CD14-positive monocyte (primary cell): Measurements from ENCODE around the gene SLC24A3. TPM values are rescaled to one million over a fixed set of nuclear protein-coding genes. Genes with fewer than 3 reads are reported as not detected.

Source experiments
- DNase-seq, 3 donors: peaks; one replicate each; pipeline ENCODE4 v3.0.0-alpha.2; 2011 to 2022
- H2AFZ ChIP-seq: 2 replicates; pipeline ENCODE4 v1.6.0; 2012; ENCODE audit warnings: mild to moderate bottlenecking, low read depth, low read length, inconsistent platforms; ENCODE audit not compliant: insufficient read depth, poor library complexity, severe bottlenecking
- H3K27ac ChIP-seq, 2 donors: 1 replicate in 1 of 2; 2 replicates in 1 of 2; pipeline ENCODE4 v1.5.1; 2012 to 2013; ENCODE audit warnings: low read length in 2 of 2, control low read depth in 1 of 2, inconsistent platforms in 1 of 2, low read depth in 1 of 2, mild to moderate bottlenecking in 1 of 2
- H3K27me3 ChIP-seq, 2 donors: one replicate each; pipeline versions ENCODE4 v1.6.0 to v1.6.1; 2011 to 2013; ENCODE audit warnings: low read length in 2 of 2; ENCODE audit not compliant: control insufficient read depth in 2 of 2, insufficient read depth in 2 of 2
- H3K36me3 ChIP-seq, 2 donors: replicated peaks in 1 of 2; 1 replicate in 1 of 2; 2 replicates in 1 of 2; pipeline versions ENCODE4 v1.5.1 to v1.6.1; 2012 to 2013; ENCODE audit warnings: low read length in 2 of 2, control low read depth in 1 of 2, inconsistent platforms in 1 of 2, mild to moderate bottlenecking in 1 of 2; ENCODE audit not compliant: insufficient read depth in 2 of 2, control insufficient read depth in 1 of 2
- H3K4me1 ChIP-seq, 2 donors: 1 replicate in 1 of 2; 2 replicates in 1 of 2; pipeline versions ENCODE4 v1.5.1 to v1.6.1; 2012 to 2013; ENCODE audit warnings: low read length in 2 of 2, control low read depth in 1 of 2, inconsistent platforms in 1 of 2, mild to moderate bottlenecking in 1 of 2, moderate library complexity in 1 of 2; ENCODE audit not compliant: insufficient read depth in 2 of 2, control insufficient read depth in 1 of 2
- H3K4me2 ChIP-seq: replicated peaks from 2 replicates; pipeline ENCODE3; 2012; ENCODE audit warnings: low read length, moderate library complexity, mild to moderate bottlenecking; ENCODE audit not compliant: poor library complexity, severe bottlenecking; ENCODE audit errors: extremely low read depth
- H3K4me3 ChIP-seq, 3 experiments: fragments of 200-600 bp in 1 of 3; sonication (generic) in 1 of 3; replicated peaks in 1 of 3; 1 replicate in 2 of 3; 2 replicates in 1 of 3; pipeline ENCODE4 v1.5.1; 2011 to 2013; ENCODE audit warnings: low read length in 3 of 3, mild to moderate bottlenecking in 3 of 3, control low read depth in 2 of 3, low read depth in 2 of 3, inconsistent platforms in 1 of 3, moderate library complexity in 1 of 3
- H3K79me2 ChIP-seq: 2 replicates; pipeline ENCODE4 v1.6.0; 2012; ENCODE audit warnings: mild to moderate bottlenecking, control low read depth, inconsistent platforms, low read length, moderate library complexity; ENCODE audit not compliant: insufficient read depth
- H3K9ac ChIP-seq: 2 replicates; pipeline ENCODE4 v1.6.0; 2017; ENCODE audit warnings: low read length, mild to moderate bottlenecking; ENCODE audit not compliant: insufficient read depth, poor library complexity, severe bottlenecking
- H3K9me3 ChIP-seq, 2 donors: replicated peaks in 1 of 2; 1 replicate in 1 of 2; 2 replicates in 1 of 2; pipeline versions ENCODE4 v1.5.1 to v1.6.1; 2012 to 2013; ENCODE audit warnings: low read length in 2 of 2, control low read depth in 1 of 2; ENCODE audit not compliant: control insufficient read depth in 1 of 2, insufficient read depth in 1 of 2
- H4K20me1 ChIP-seq: 2 replicates; pipeline ENCODE4 v1.6.0; 2012; ENCODE audit warnings: mild to moderate bottlenecking, low read length, control low read depth, moderate library complexity; ENCODE audit not compliant: insufficient read depth
- H3K27ac Mint-ChIP-seq, 7 donors: one replicate each; pipeline ENCODE4 v1.8.0; 2020; ENCODE audit warnings: mild to moderate bottlenecking in 7 of 7, mixed read lengths in 7 of 7, moderate library complexity in 6 of 7, inconsistent platforms in 2 of 7
- H3K27me3 Mint-ChIP-seq, 3 donors: one replicate each; pipeline ENCODE4 v1.8.0; 2021 to 2022; ENCODE audit warnings: low read depth in 3 of 3, mild to moderate bottlenecking in 3 of 3, mixed read lengths in 3 of 3, moderate library complexity in 3 of 3, inconsistent platforms in 1 of 3
- H3K36me3 Mint-ChIP-seq, 2 donors: one replicate each; pipeline ENCODE4 v1.8.0; 2020; ENCODE audit warnings: mixed read lengths in 2 of 2, inconsistent platforms in 1 of 2, mild to moderate bottlenecking in 1 of 2
- H3K4me1 Mint-ChIP-seq: one replicate; pipeline ENCODE4 v1.8.0; 2020; ENCODE audit warnings: mild to moderate bottlenecking, mixed read lengths
- H3K4me3 Mint-ChIP-seq, 2 donors: one replicate each; pipeline ENCODE4 v1.8.0; 2020; ENCODE audit warnings: mild to moderate bottlenecking in 2 of 2, mixed read lengths in 2 of 2, moderate library complexity in 1 of 2
- H3K9me3 Mint-ChIP-seq, 7 donors: one replicate each; pipeline ENCODE4 v1.8.0; 2020 to 2022; ENCODE audit warnings: mixed read lengths in 7 of 7, mild to moderate bottlenecking in 6 of 7, moderate library complexity in 6 of 7, inconsistent platforms in 2 of 7
- WGBS: methylation state at CpG from one replicate; pipeline ENCODE4 v1.1.5; 2013; ENCODE audit warnings: missing lambda C conversion rate; ENCODE audit not compliant: insufficient coverage; 5-methylcytosine and 5-hydroxymethylcytosine counted together
- intact Hi-C, 2 donors: fragments of 100-400 bp; cut with micrococcal nuclease; formaldehyde crosslinking; loops; one replicate each; pipeline versions ENCODE4 v1.15.0 to v1.15.1; 2023
- polyA plus RNA-seq, 3 donors: library from polyadenylated mRNA; depleted of rRNA in 1 of 3; unstranded in 2 of 3; stranded (reverse) in 1 of 3; fragments of 300-500 nt in 2 of 3; fragments of >200 nt in 1 of 3; fragmentation: Illumina TruSeq in 2 of 3; gene quantifications; 1 replicate in 2 of 3; 2 replicates in 1 of 3; pipeline ENCODE4 v1.2.3, GENCODE V29; 2012 to 2021
- TF ChIP-seq, protein P1 (sequence below): fragments of 200-600 bp; IDR thresholded peaks from one replicate; pipeline ENCODE4 v1.8.0; 2022; ENCODE audit warnings: antibody characterized with exemption, mild to moderate bottlenecking

The SLC24A3 gene
- polyA plus RNA-seq, 3 donors: 0.04 to 0.08 TPM; not detected in 1

DNA sequence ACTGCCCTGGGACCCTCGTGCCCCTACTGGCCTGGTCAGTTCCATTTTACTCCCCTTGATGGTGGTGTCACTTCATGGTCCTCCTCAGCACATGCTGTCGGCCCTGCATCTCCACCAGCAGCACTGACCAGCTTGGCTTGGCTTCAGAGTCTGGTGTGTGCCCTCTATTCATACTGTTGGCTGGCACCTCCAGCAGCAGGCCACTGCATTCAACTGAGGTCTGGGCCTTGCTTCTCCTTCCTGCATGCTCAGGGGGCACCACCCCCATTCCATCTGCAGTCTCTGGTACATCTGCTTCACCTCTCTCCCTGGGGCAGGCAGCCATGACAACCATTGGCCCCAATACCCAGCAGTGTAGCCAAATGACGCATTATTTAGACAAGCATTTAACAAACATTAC, 155.9 kb downstream of the SLC24A3 start:
- Histone ChIP-seq H3K79me2 (no peaks in the 10 kb centered on the region), H3K27ac (no peak overlapping the region), H3K4me1 (no peaks in the 10 kb centered on the region), H3K9ac (no peak overlapping the region), H4K20me1 (no peaks in the 10 kb centered on the region), H3K4me3 (no peak overlapping the region), H2AFZ (no peak overlapping the region), H3K36me3 (no peaks in the 10 kb centered on the region), H3K27me3 (no peaks in the 10 kb centered on the region), H3K4me2 (no peak overlapping the region), H3K9me3 (no peaks in the 10 kb centered on the region)
- H3K27ac Mint-ChIP-seq: no peak overlapping the region
- peaks cover 0 to 3% (median 0%) of the 10 kb centered on the region in 7 donors for H3K9me3 Mint-ChIP-seq
- 90% methylated on average over 3 of the region's 3 CpGs for WGBS
- no peaks in the 10 kb centered on the region for H3K36me3 Mint-ChIP-seq
- TF ChIP-seq, protein P1, sequence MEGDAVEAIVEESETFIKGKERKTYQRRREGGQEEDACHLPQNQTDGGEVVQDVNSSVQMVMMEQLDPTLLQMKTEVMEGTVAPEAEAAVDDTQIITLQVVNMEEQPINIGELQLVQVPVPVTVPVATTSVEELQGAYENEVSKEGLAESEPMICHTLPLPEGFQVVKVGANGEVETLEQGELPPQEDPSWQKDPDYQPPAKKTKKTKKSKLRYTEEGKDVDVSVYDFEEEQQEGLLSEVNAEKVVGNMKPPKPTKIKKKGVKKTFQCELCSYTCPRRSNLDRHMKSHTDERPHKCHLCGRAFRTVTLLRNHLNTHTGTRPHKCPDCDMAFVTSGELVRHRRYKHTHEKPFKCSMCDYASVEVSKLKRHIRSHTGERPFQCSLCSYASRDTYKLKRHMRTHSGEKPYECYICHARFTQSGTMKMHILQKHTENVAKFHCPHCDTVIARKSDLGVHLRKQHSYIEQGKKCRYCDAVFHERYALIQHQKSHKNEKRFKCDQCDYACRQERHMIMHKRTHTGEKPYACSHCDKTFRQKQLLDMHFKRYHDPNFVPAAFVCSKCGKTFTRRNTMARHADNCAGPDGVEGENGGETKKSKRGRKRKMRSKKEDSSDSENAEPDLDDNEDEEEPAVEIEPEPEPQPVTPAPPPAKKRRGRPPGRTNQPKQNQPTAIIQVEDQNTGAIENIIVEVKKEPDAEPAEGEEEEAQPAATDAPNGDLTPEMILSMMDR: no peak
- no peak for DNase-seq
- intact Hi-C loops: no loop called here
- no peaks in the 10 kb centered on the region for H3K4me1 Mint-ChIP-seq
- H3K4me3 Mint-ChIP-seq: no peak overlapping the region
- peaks cover 0 to 1% (median 0%) of the 10 kb centered on the region in 3 donors for H3K27me3 Mint-ChIP-seq

DNA sequence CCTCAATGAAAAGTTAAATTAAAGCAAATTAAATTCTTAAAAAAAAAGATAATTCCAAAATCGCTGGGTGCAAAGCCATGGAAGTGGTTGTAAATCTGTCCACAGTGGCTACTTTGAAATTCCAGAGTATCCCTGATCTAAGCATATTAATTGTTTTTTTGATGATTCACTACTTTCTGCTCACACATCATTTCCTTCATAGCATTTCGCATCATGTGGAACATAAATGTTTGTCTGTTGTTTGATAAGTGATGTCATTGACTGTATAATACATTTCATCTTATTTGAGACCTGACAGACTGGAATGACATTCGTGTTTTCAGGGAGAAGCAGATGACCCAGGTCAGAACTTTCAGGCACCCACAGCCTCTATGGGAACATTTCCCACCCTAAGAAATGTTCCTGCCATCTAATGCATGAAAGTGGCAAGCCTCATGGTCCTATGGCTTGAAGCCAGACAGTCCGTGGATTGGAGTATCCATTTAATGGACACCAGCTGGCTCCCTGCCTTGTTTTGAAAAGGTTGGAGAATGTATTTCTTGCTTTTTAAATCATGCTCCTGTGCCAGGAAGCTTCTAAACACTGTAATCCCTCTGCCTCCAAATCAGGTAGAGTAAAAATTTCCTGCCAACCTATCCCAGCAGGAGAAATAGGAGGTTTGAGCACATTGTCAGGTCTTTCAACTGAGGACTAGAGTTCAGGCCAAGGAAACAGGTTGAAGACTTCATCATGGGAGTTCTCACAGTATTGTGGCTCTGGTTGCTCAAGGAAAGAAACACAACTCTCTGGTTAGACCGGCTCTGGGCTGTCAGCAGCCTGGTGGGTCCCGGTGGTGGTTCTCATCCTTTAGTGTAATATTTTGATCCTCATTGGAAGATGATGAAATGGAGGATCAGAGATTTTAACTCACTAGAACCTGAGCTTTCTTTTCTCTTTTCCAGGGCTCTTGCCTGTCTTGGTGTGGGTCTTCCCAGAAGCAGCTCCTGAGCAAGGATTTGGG, 157.9 kb downstream of the SLC24A3 start:
- H3K79me2 ChIP-seq: no peaks in the 10 kb centered on the region
- no peak overlapping the region for H3K9ac ChIP-seq
- H3K4me2 ChIP-seq: no peak overlapping the region
- H2AFZ ChIP-seq: no peak overlapping the region
- intact Hi-C loops: no loop called here
- TF ChIP-seq, protein P1: no peak
- Mint-ChIP-seq H3K27me3 (peaks cover 1 to 2% (median 1%) of the 10 kb centered on the region in 3 donors), H3K36me3 (no peaks in the 10 kb centered on the region), H3K27ac (peak overlapping the region in 1 of 7 donors; percentile 57), H3K4me1 (no peaks in the 10 kb centered on the region), H3K9me3 (peaks cover 0 to 3% (median 0%) of the 10 kb centered on the region in 7 donors), H3K4me3 (no peak overlapping the region)
- no peaks in the 10 kb centered on the region for H3K27me3 ChIP-seq
- no peaks in the 10 kb centered on the region for H3K9me3 ChIP-seq
- 95% methylated on average over 4 of the region's 6 CpGs for WGBS
- no peak overlapping the region for H3K4me3 ChIP-seq
- H3K27ac ChIP-seq: no peak overlapping the region
- H3K36me3 ChIP-seq: no peaks in the 10 kb centered on the region
- H3K4me1 ChIP-seq: no peaks in the 10 kb centered on the region
- DNase-seq: no peak
- H4K20me1 ChIP-seq: no peaks in the 10 kb centered on the region
